PFSK-1 (cell line): Measurements from ENCODE around the gene TBL1Y.

Experiments used
- FOXP2 ChIP-seq: optimal IDR thresholded peaks from 2 replicates; pipeline ENCODE3; 2011; ENCODE audit warnings: borderline replicate concordance, control low read depth, inconsistent platforms; ENCODE audit not compliant: insufficient read depth; ENCODE audit errors: extremely low read length, extremely low read depth
- POLR2AphosphoS5 ChIP-seq: IDR thresholded peaks from 2 replicates; pipeline ENCODE4 v1.6.1; 2012; ENCODE audit warnings: low read depth, mild to moderate bottlenecking, control low read depth, low read length, moderate library complexity
- REST ChIP-seq, 2 experiments: IDR thresholded peaks; 2 replicates each; pipeline versions ENCODE4 v1.6.1 to v1.8.0; 2011 to 2012; ENCODE audit warnings: low read depth in 2 of 2, low read length in 2 of 2, control low read depth in 1 of 2, inconsistent platforms in 1 of 2, mild to moderate bottlenecking in 1 of 2, moderate library complexity in 1 of 2; ENCODE audit not compliant: insufficient read depth in 1 of 2
- SIN3A ChIP-seq: IDR thresholded peaks from 2 replicates; pipeline ENCODE4 v1.6.1; 2012; ENCODE audit warnings: mild to moderate bottlenecking, low read length, moderate library complexity, borderline replicate concordance; ENCODE audit not compliant: insufficient read depth
- TAF1 ChIP-seq: IDR thresholded peaks from 2 replicates; pipeline ENCODE4 v1.6.1; 2012; ENCODE audit warnings: low read length, control low read depth, borderline replicate concordance; ENCODE audit not compliant: insufficient read depth

Gene TBL1Y

DNA sequence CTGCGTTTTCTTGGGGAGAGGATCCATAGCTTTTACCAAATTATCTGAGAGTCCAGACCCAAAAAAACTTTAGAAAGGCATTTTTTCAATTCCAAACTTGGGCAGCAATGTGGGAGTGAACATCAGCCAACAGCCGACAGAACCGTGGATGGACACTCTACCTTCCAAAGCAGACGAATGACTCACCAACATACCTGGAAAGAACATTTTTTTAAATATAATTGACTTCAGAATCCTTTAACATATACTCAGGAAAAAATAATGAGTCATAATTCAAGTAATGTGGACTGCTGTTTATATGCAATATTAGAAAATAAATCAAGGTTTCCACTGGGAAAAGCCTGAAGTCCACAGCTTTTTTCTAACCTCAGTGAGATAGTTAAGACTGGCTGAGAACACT is 211.7 kb downstream of the TBL1Y start:
- no peak for TF ChIP-seq TAF1
- TF ChIP-seq REST (IDR thresholded peaks at IDR 0.05; ENCODE audit: insufficient read depth in 1 of 2, low read depth in 2 of 2, low read length in 2 of 2) = no peak
- no peak for TF ChIP-seq POLR2AphosphoS5
- TF ChIP-seq FOXP2 = no peak
- TF ChIP-seq SIN3A = no peak

GRCh38 chrY:7125136-7126056 is 214.9 kb downstream of the TBL1Y start:
- TF ChIP-seq POLR2AphosphoS5 (no peak), REST (IDR thresholded peaks at IDR 0.05; ENCODE audit: insufficient read depth in 1 of 2, low read depth in 2 of 2, low read length in 2 of 2) (no peak), FOXP2 (no peak), SIN3A (no peak), TAF1 (no peak)

DNA sequence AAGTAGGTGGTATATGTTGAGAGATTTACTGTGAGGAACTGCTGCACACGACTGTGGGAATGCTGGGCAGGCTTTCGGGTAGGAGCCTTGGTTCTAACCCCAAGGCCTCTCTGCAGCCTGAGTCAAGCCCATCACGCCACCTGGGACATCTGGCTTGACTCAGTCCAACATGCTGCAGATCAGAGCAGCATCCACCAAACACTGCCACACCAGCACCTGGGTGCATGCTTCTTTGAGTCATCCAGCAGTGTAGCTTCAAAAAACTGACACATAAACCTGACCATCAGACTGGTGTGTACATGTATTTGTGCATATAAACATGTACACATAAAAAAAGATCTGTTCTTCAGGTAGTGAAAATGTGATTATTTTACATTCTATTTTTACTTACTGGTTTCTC is 217.7 kb downstream of the TBL1Y start:
- TF ChIP-seq POLR2AphosphoS5 = no peak
- TF ChIP-seq TAF1 = no peak
- no peak for TF ChIP-seq FOXP2
